NK-92 (cell line): Measurements from ENCODE around the gene BAK1.
"Not testable (repeated sequence)": the region's sequence is repeated elsewhere in the genome, so short reads cannot be mapped to it uniquely, and the experiment has no call there.

Source experiments
- DNase-seq: peaks from one replicate; lab custom pipeline; 2025; ENCODE audit not compliant: unreplicated experiment; lab: John Stamatoyannopoulos, UW

Gene BAK1

GRCh38 chr6:33609019-33609418 is 28.9 kb upstream of the BAK1 start:
- no peak for DNase-seq

- no peak for DNase-seq
Measured at GRCh38 chr6:33607784-33608161, 27.7 kb upstream of the BAK1 start.

DNA sequence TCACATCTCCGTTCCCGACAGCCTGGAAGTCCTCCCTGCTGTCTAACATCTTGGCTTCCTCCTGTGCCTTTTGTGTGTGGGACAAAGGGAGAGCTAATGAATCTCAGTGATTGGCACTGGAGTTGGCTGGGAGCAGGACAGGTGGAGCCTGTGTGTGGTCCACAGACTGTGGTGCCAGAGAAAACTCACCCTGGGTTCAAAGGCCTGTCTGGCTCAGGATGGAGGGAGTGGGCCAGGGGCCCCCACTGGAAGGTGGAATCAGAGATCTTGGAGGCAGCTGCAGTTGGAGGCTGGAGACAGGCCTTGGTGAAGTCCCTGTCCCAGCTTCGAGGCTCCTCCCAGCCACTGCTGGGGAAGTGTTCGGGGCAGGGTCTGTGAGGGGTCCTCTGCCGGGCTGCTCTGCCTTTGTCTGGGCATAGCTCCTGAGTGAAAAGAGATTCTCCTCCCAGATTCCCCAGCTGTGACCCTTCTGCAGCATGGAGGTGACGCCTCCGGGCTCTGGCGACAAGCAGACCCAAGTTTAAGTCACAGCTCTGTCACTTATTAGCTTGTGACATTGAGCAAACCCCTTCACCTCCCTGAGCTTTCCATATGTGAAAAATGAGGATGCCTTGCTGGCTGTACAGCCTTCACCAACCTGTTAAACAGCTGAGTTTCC is 27.2 kb upstream of the BAK1 start:
- DNase-seq, result no peak

GRCh38 chr6:33606642-33607041 is 26.6 kb upstream of the BAK1 start:
- no peak for DNase-seq

GRCh38 chr6:33604941-33605854 is 25.1 kb upstream of the BAK1 start:
- no peak for DNase-seq

DNA sequence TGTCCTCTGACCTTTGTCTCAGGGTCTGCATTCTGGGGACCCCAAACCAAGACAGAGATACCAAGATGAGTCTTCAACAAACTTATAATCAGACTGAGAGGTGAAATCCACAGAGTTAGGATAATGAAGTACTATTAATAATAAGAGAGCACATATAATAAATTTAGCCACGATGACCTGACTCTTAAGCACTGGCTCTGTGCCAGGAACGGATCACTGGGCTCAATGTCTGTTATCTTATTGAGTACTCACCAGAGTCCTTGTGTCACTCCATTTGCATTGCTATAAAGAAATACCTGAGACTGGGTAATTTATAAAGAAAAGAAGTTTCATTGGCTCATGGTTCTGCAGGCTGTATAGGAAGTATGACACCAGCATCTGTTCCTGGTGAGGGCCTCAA is 22.1 kb upstream of the BAK1 start:
- DNase-seq, result no peak

DNA sequence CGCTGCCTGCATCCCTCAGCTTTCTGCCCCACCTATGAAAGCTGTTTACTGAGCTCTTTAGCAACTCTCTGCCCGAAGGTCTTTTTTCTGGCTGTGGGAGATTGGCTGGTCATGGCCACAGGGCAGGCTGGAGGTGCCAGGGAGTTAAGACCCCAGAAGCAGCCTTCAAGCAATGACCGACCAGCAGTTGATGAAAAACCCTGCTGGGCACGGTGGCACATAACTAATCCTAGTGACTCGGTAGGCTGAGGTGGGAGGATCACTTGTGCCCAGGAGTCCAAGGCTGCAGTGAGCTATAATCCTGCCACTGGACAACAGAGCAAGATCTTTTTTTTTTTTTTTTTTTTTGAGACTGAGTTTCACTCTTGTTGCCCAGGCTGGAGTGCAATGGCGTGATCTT is 20.7 kb upstream of the BAK1 start:
- no peak for DNase-seq

GRCh38 chr6:33599413-33599938 is 19.4 kb upstream of the BAK1 start:
- no peak for DNase-seq

DNA sequence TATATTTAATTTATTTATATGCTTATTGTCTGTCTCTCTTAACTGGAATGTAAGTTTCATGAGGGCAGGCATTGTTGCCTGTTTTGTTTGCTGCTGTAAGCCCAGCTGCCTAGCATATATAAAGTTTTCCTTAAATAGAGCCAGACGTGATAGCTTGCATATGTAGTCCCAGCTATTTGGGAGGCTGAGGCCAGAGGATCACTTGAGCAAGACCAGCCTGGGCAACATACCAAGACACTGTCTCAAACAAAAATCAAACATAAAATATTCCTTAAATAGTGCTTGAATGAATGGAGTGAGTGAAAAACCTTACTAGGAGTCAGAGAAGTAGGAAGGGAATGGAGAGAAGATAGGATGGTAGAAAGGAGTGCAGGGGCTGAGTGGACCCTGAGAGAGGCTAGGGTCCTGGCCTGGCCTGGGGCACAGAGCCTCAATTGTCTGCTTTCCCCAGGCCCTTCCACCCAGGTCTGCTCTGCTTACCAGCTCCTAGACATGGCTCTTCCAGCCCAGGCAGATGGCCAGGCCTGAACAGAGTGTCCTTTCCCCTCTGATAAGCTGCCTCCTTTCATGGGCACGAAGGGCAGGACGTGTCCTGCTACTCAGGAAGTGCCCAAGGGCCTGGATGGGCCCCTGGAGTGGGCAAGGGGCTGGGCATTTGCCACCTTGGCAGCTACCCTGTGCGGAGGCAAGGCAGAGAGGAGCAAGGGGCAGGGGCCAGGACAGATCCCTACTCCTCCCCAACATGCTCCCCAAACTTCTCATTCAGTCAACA is 17.7 kb upstream of the BAK1 start:
- no peak for DNase-seq

GRCh38 chr6:33596894-33597293 is 16.8 kb upstream of the BAK1 start:
- DNase-seq, result not testable (repeated sequence)

DNA sequence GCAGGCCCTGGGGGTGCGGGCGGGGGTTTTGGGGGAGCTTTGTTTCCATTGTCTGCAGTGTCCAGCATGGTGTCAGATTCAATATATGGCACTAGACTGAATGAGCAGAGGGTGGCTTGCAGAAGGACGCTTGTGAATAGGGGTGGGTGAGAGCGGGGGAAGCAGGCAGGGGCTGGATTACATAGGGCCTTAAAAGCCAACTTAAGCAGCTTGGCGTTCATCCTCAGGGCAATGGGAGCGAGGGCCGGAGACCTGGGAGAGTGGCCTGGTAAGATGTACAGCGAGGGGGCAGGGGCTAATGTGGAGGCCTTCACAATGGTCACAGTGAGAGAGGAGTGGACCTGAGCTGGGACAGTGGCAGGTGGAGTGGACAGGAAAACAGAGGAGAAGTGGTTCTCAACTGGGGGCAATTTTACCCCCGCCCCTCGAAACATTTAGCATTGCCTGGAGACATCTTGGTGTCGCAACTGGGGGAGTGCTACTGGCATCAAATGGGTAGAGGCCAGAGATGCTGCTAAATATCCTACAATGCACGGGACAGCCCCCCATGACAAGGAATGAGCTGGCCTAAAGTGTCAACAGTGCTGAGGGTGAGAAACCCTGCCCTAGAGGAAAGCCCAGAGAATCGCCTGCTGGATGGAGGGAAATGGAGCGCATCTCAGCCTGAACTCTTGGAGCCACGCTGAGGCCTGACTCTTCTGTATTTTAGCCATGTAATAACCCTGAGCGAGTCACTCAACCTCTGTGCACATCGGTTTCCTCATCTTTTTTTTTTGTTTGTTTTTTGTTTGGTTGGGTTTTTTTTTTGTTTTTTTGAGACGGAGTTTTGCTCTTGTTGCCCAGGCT is 15.1 kb upstream of the BAK1 start:
- no peak for DNase-seq

GRCh38 chr6:33593414-33593727 is 13.3 kb upstream of the BAK1 start:
- no peak for DNase-seq

GRCh38 chr6:33592595-33593413 is 12.7 kb upstream of the BAK1 start:
- DNase-seq, result no peak

- no peak for DNase-seq
Measured at GRCh38 chr6:33592280-33592594, 12.2 kb upstream of the BAK1 start.

DNA sequence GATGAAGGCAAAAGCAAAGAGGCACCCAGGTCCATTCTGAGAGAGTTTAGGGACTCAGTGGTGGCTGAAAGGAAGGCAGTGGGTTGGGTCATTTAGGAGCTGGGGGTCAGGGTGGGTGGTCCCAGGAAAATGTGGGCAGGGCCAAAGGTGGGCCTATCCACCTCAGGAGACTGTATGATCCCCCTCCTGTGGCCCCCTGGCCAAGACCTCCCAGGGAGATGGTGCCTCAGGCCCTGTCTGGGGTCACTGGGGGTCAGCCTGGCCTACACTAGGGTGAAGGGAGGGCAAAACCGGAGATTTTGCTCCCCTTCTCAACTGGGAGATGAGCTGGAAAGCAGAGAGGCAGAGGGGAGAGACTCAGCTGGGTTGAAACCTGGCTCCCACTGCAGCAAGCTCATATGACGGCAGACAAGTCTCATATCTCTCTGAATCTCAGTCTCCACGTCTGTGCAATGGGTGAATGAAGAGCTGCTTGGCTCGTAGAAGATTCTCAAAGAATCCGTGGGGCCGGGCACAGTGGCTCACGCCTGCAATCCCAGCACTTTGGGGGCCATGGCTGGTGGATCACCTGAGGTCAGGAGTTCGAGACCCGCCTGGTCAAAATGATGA is 11.5 kb upstream of the BAK1 start:
- no peak for DNase-seq

DNA sequence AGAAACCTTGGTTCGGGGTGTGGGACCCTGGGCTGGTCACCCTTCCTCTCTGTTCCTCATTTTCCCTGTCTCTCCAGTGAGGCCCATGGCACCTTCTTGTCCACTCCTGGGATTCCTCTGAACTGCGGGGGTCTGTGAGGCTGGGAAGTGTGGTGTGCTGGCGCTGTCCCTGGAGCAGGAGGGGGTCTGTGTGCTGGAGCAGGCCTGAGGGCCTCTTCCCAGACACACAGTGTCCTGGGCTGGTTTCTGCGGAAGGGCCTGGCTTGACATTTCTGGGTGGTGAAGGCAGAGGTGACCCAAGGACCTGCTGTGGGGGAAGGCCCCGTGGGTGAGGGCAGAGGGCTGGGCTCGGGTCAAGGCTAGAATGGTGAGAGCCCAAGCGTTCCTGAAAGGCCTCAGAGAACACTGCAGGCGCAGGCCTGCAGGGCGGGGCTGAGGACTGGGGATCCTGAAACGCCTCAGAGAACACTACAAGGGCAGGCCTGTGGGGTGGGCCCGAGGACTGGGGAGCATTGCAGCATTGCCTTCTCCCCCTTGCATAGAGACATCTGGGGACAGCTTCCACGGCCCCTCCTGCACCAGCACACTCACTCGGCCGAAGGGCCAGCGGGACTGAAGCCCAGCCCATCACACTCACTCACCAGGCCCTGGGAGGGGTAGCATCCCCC is 10.6 kb upstream of the BAK1 start:
- DNase-seq, result no peak

DNA sequence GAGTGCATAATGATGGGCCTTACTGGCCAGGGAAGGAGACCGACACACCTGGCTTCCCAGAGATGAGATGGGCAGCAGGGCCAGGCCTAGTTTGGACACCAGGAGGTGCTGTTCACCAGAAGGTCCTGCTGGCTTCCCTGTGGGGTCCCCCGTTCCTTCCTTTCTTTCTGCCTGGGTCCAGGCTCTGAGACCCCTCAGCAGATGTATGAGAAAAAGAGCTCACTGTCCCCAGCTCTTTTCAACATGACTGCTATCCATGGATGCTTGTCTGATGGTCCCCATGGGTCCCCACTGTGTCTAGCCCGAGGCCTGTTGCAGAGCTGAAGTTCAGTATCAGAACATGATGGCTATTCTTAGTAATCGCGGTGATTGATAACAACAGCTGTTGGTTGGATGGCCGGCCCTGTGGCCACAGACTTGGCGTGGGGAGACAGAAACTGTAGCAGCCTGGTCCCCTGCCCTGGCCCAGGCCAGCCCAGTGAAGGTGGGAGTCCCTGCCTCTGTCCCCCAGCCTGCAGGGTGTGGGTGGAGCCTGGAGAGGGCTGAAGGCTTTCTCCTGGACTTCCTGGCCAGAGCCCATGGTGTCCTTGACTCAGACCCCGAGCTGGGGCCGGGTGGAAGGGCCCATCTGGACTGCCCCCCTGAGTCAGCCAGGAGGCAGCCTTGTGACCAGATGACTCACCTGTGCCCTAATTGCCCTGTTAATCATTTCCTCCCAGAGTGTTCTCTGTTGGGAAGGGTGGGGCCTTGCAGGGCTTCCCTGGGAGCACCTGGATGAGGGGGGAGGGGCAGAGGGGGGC is 9.9 kb upstream of the BAK1 start:
- no peak for DNase-seq

GRCh38 chr6:33589392-33589730 is 9.3 kb upstream of the BAK1 start:
- DNase-seq, result no peak
